Measurements from ENCODE around the gene CBARP.

- TF ChIP-seq CTCF (IDR thresholded peaks at IDR 0.05) (no peak), POLR2A (IDR thresholded peaks at IDR 0.05) (no peak)
Observed at GRCh38 chr19:1283207-1283916, 45.6 kb upstream of the CBARP start.
